NCI-H1092 treated with DMSO at 0.1 percent for 48 hours (cell line): ENCODE data around the gene SLC24A5.

Experiments
- DNase-seq: peaks from one replicate; lab custom pipeline; 2025; lab: John Stamatoyannopoulos, UW

The SLC24A5 gene

DNA sequence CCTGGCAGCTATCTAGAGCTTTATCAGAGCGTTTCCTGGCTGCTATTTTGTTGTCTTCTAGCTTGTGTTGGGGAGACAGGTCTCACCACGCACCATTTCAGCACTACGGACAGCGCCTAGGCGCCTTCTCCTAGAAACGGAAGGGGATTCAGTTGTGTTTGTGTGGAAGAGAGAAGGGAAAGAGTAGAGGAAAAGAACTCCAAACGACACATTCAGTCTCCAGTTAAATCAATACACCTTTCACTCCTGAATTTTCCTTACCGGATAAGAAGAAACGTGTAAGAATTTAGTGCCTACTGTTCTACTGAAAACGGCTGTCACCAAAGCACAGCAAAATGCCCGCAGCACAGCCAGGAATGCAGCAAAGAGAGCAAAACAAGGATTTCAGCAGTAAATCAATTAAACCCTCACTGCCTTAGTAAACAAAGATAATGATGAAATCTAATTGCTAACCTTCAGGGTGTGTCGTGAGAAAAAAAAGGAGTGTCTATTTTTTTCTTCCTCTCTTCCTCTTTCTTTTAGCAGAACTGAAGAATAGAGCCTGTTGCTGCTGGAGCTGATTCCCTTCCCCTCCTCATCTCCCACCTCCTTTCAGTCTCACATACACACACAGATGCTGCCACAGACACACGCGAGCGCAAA lies 70.3 kb downstream of the SLC24A5 start:
- no peak for DNase-seq

DNA sequence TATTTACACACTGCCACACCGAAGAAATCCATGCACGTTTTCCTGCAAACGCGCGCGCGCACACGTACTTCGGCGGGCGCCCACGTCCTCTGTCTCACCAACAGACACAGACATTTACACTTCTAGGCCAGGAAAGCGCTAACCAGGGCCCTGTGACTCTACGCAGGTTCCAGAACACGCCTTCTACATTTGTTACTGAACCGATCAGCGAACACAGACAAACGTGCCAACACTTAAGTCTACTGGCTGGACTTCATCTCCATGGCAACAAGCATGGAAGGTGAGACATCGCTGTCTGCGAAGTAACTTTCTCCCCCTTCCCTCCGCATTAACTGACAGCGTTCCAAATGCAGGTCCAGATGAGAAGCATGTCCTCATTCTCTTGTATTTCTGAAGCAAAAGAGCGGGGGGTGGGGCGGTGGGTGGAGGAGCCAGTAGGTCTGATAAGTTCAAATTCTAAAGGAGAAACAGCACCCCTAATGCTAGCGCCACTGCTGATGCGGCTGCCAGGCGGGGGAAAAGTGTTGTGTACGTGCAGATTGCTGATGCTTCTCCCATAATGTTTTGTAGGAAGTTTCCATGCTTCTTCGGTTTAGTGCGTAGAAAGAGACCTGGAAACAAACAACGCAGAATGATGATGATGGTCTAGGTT lies 70.9 kb downstream of the SLC24A5 start, which contains the start of gene CTXN2:
TSS of gene CTXN2 (plus strand) at position 92 of the 652 bp plus-strand sequence. CDS start 9,636 bp downstream, outside the sequence.
- no peak for DNase-seq
